H1 (cell line): Measurements from ENCODE around the gene PROZ. TPM values are rescaled to one million over a fixed set of nuclear protein-coding genes. Genes with fewer than 3 reads are reported as not detected.

Source experiments
- CTCF ChIA-PET: fragments of 300-600 bp; sonication (Branson Sonifier 250); formaldehyde crosslinking; loops from one replicate; lab custom pipeline; 2021; ENCODE audit not compliant: partially characterized antibody; lab: Charles Lee
- POLR2A ChIA-PET: fragments of 300-600 bp; sonication (Branson Sonifier 250); formaldehyde crosslinking; loops from one replicate; lab custom pipeline; 2021; ENCODE audit warnings: inconsistent platforms; ENCODE audit not compliant: partially characterized antibody; lab: Charles Lee
- DNase-seq, 2 experiments: peaks; one replicate each; pipeline versions ENCODE4 v3.0.0 to v3.0.0-alpha.2; 2010 to 2022; ENCODE audit warnings: low spot score in 2 of 2, low read depth in 1 of 2, mixed read lengths in 1 of 2
- FAIRE-seq: peaks from 2 replicates; lab custom pipeline; 2011; peaks lifted over from hg19 to GRCh38; lab: Jason Lieb, UNC
- H2AFZ ChIP-seq: 2 replicates; pipeline ENCODE4 v1.8.1; 2012; ENCODE audit warnings: low read length, inconsistent platforms
- H2AK5ac ChIP-seq: 2 replicates; pipeline ENCODE4 v1.6.1; 2013; ENCODE audit warnings: low read depth, low read length
- H2BK120ac ChIP-seq: replicated peaks from 2 replicates; pipeline ENCODE3; 2013; ENCODE audit warnings: low read depth, low read length, inconsistent platforms
- H2BK12ac ChIP-seq: 2 replicates; pipeline ENCODE4 v1.6.1; 2013; ENCODE audit warnings: low read depth, low read length
- H2BK15ac ChIP-seq: 2 replicates; pipeline ENCODE4 v1.6.1; 2013; ENCODE audit warnings: low read length
- H2BK20ac ChIP-seq: 2 replicates; pipeline ENCODE4 v1.6.1; 2013; ENCODE audit warnings: low read length
- H2BK5ac ChIP-seq: 2 replicates; pipeline ENCODE4 v1.6.1; 2013; ENCODE audit warnings: low read depth, low read length
- H3K14ac ChIP-seq: 2 replicates; pipeline ENCODE4 v1.6.1; 2013; ENCODE audit warnings: inconsistent platforms; ENCODE audit not compliant: insufficient read length
- H3K18ac ChIP-seq: 2 replicates; pipeline ENCODE4 v1.6.1; 2013; ENCODE audit warnings: low read length; ENCODE audit errors: extremely low read depth
- H3K23ac ChIP-seq: 2 replicates; pipeline ENCODE4 v1.6.1; 2013; ENCODE audit warnings: inconsistent platforms; ENCODE audit not compliant: insufficient read length
- H3K23me2 ChIP-seq: 2 replicates; pipeline ENCODE4 v1.6.1; 2013; ENCODE audit warnings: low read depth, low read length
- H3K27ac ChIP-seq: 2 replicates; pipeline ENCODE4 v1.6.1; 2011; ENCODE audit warnings: low read depth, low read length, inconsistent platforms
- H3K27me3 ChIP-seq, 4 experiments: replicated peaks in 1 of 4; 1 replicate in 1 of 4; 2 replicates in 3 of 4; pipeline versions ENCODE4 v1.6.1 to v1.8.1; 2011 to 2013; ENCODE audit warnings: low read length in 3 of 4, mild to moderate bottlenecking in 3 of 4, inconsistent platforms in 2 of 4, mixed read lengths in 2 of 4, moderate library complexity in 1 of 4; ENCODE audit not compliant: control insufficient read depth in 3 of 4, insufficient read depth in 3 of 4; ENCODE audit errors: extremely low read depth in 1 of 4
- H3K36me3 ChIP-seq, 4 experiments: 2 replicates each; pipeline versions ENCODE4 v1.6.1 to v1.8.1; 2011 to 2013; ENCODE audit warnings: mild to moderate bottlenecking in 4 of 4, low read length in 3 of 4, moderate library complexity in 2 of 4, control low read depth in 1 of 4, inconsistent platforms in 1 of 4; ENCODE audit not compliant: insufficient read depth in 4 of 4, control insufficient read depth in 2 of 4
- H3K4ac ChIP-seq: replicated peaks from 2 replicates; pipeline ENCODE3; 2013; ENCODE audit warnings: low read length, low read depth, mixed read lengths, inconsistent platforms; ENCODE audit not compliant: insufficient read length
- H3K4me1 ChIP-seq, 4 experiments: replicated peaks in 1 of 4; 1 replicate in 1 of 4; 2 replicates in 3 of 4; pipeline versions ENCODE4 v1.6.1 to v1.8.1; 2011 to 2013; ENCODE audit warnings: low read length in 3 of 4, inconsistent platforms in 2 of 4, mixed read lengths in 1 of 4; ENCODE audit not compliant: insufficient read depth in 4 of 4, control insufficient read depth in 3 of 4
- H3K4me2 ChIP-seq, 2 experiments: 2 replicates each; pipeline versions ENCODE4 v1.6.1 to v1.8.1; 2011 to 2013; ENCODE audit warnings: low read depth in 2 of 2, low read length in 2 of 2, control low read depth in 1 of 2, inconsistent platforms in 1 of 2, mild to moderate bottlenecking in 1 of 2; ENCODE audit not compliant: insufficient read depth in 1 of 2
- H3K4me3 ChIP-seq, 4 experiments: fragments of 200-600, 300-600 bp in 1 of 4; sonication (generic), shearing (Covaris generic), sonication (Bioruptor Twin) in 1 of 4; 2 replicates each; pipeline versions ENCODE4 v1.5.1 to v1.8.1; 2011 to 2016; ENCODE audit warnings: low read length in 4 of 4, low read depth in 3 of 4, control low read depth in 2 of 4, inconsistent platforms in 2 of 4, mild to moderate bottlenecking in 2 of 4, mixed read lengths in 1 of 4, moderate library complexity in 1 of 4; ENCODE audit not compliant: insufficient read depth in 2 of 4; ENCODE audit errors: extremely low read depth in 1 of 4
- H3K56ac ChIP-seq: replicated peaks from 2 replicates; pipeline ENCODE3; 2013; ENCODE audit warnings: low read depth, mild to moderate bottlenecking, mixed read lengths, low read length, inconsistent platforms; ENCODE audit not compliant: insufficient read length
- H3K79me1 ChIP-seq: 2 replicates; pipeline ENCODE4 v1.6.1; 2013; ENCODE audit warnings: low read depth, low read length, control low read depth
- H3K79me2 ChIP-seq, 2 experiments: 2 replicates each; pipeline versions ENCODE4 v1.6.1 to v1.8.1; 2012 to 2013; ENCODE audit warnings: low read length in 2 of 2, mild to moderate bottlenecking in 2 of 2, inconsistent platforms in 1 of 2; ENCODE audit not compliant: insufficient read depth in 2 of 2, control insufficient read depth in 1 of 2
- H3K9ac ChIP-seq, 4 experiments: replicated peaks in 1 of 4; 1 replicate in 1 of 4; 2 replicates in 3 of 4; pipeline versions ENCODE4 v1.6.1 to v1.8.1; 2011 to 2013; ENCODE audit warnings: low read depth in 3 of 4, low read length in 3 of 4, control low read depth in 2 of 4, mild to moderate bottlenecking in 2 of 4, moderate library complexity in 2 of 4, inconsistent platforms in 1 of 4; ENCODE audit errors: extremely low read depth in 1 of 4
- H3K9me3 ChIP-seq, 2 experiments: 2 replicates each; pipeline versions ENCODE4 v1.6.1 to v1.8.1; 2012 to 2013; ENCODE audit warnings: mild to moderate bottlenecking in 2 of 2, moderate library complexity in 2 of 2, control low read depth in 1 of 2, inconsistent platforms in 1 of 2, low read depth in 1 of 2, low read length in 1 of 2, mixed read lengths in 1 of 2; ENCODE audit not compliant: insufficient read depth in 2 of 2
- H4K20me1 ChIP-seq, 2 experiments: replicated peaks in 1 of 2; 2 replicates each; pipeline versions ENCODE3 to v1.8.1; 2011 to 2013; ENCODE audit warnings: inconsistent platforms in 2 of 2, low read length in 2 of 2, mild to moderate bottlenecking in 1 of 2; ENCODE audit not compliant: insufficient read depth in 2 of 2, control insufficient read depth in 1 of 2
- H4K5ac ChIP-seq: 2 replicates; pipeline ENCODE4 v1.6.1; 2013; ENCODE audit warnings: low read length, low read depth, mixed read lengths, inconsistent platforms; ENCODE audit not compliant: insufficient read length
- H4K8ac ChIP-seq: 2 replicates; pipeline ENCODE4 v1.8.0; 2013; ENCODE audit warnings: mild to moderate bottlenecking, moderate library complexity, low read length, inconsistent platforms; ENCODE audit not compliant: insufficient read depth; ENCODE audit errors: extremely low read depth
- H4K91ac ChIP-seq: replicated peaks from 2 replicates; pipeline ENCODE3; 2013; ENCODE audit warnings: low read length, mixed read lengths, inconsistent platforms; ENCODE audit not compliant: insufficient read length
- BRCA1 ChIP-seq: IDR thresholded peaks from 2 replicates; pipeline ENCODE4 v1.6.1; 2012; ENCODE audit warnings: low read depth, low read length, improper control_type of control experiment
- CREB1 ChIP-seq: IDR thresholded peaks from 2 replicates; pipeline ENCODE4 v1.6.1; 2012; ENCODE audit warnings: inconsistent platforms
- YY1 ChIP-seq: IDR thresholded peaks from 2 replicates; pipeline ENCODE4 v1.6.1; 2011; ENCODE audit warnings: low read depth, mild to moderate bottlenecking, low read length
- WGBS, 2 experiments: shearing (Covaris generic) in 1 of 2; methylation state at CpG; one replicate each; pipeline versions ENCODE4 v1.1.6 to v1.1.7; 2013 to 2015; ENCODE audit warnings: low lambda C conversion rate in 2 of 2, mixed read lengths in 2 of 2, inconsistent platforms in 1 of 2, low coverage in 1 of 2, missing lambda C conversion rate in 1 of 2; ENCODE audit not compliant: insufficient replicate concordance in 2 of 2, insufficient coverage in 1 of 2, insufficient read length in 1 of 2; ENCODE audit errors: extremely low coverage in 1 of 2, missing lambda C conversion rate in 1 of 2; 5-methylcytosine and 5-hydroxymethylcytosine counted together
- polyA plus RNA-seq, 7 experiments: library from polyadenylated mRNA; depleted of rRNA in 3 of 7; stranded (reverse) in 5 of 7; unstranded in 2 of 7; fragments of >200 nt in 5 of 7; fragments of 200-250 nt in 2 of 7; gene quantifications; 1 replicate in 5 of 7; 2 replicates in 1 of 7; 4 replicates in 1 of 7; pipeline versions ENCODE4 v1.2.1 to v1.2.3, GENCODE V29; 2011 to 2013; ENCODE audit warnings: missing spikeins in 2 of 7, mixed read lengths in 2 of 7
- total RNA-seq: library from RNA; stranded (reverse); fragmentation: NEBNext Ultra II Directional; extraction: Animal tissue kit (Norgen Biotek cat#: 25700); gene quantifications from 2 replicates; pipeline ENCODE4 v1.2.1, GENCODE V29; 2021

Gene PROZ
- total and polyA plus RNA-seq, 2 of the 8 experiments (the other 6 are each of a cell fraction or from before 2014, with no cell fraction given), result not detected

DNA sequence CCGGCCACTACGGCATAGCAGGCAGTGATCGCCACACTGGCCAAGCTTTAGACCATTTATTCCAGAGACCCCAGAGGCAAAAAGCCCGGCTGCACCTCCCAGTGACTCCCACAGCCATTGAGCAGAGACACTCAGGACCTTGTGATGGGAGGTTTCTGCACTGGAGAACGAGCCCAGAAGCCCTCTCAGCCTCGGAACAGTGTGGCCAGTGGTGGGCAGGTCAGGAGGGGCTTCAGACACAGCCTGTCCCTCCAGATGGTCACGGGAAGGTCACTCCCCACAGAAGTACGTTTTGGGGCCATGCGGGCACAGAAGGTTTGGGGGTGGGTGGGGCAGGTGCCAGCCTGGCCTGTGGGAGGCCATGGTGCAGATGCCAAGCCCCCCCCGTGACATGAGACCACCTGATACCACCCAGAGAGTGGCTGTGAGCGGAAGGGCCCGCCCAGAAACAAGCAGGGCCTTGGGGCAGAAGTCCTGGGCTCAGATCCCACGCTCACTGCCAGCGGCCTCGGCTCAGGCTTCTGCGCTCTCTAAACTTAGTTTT is 36.4 kb upstream of the PROZ start:
- Histone ChIP-seq H3K18ac (no peak overlapping the region), H3K27me3 (no peaks in the 10 kb centered on the region; a peak in 2 of 7 replicates), H3K9ac (no peak overlapping the region), H3K4me2 (no peak overlapping the region; a peak in 1 of 4 replicates), H2BK15ac (peak overlapping the region; percentile 81; the same call in 1 of the 2 replicates), H2BK12ac (peak overlapping the region; percentile 27; the same call in 1 of the 2 replicates), H4K20me1 (peaks cover 0 to 4% of the 10 kb centered on the region in 2 experiments), H4K8ac (peak overlapping the region; percentile 32; the same call in 1 of the 2 replicates), H3K79me1 (no peaks in the 10 kb centered on the region), H2AK5ac (no peak overlapping the region), H3K23me2 (no peaks in the 10 kb centered on the region), H2BK20ac (no peak overlapping the region), H3K56ac (no peak overlapping the region), H4K5ac (no peak overlapping the region), H3K4ac (peak overlapping the region; percentile 59), H2AFZ (no peak overlapping the region), H3K9me3 (no peaks in the 10 kb centered on the region), H3K27ac (no peak overlapping the region), H3K4me3 (no peak overlapping the region), H2BK5ac (no peak overlapping the region; the same call in 1 of the 2 replicates), H3K14ac (no peak overlapping the region), H4K91ac (no peak overlapping the region), H3K4me1 (peaks cover 0 to 10% (median 8%) of the 10 kb centered on the region in 4 experiments; a peak in 5 of 7 replicates), H3K79me2 (no peaks in the 10 kb centered on the region), H3K23ac (no peak overlapping the region), H3K36me3 (no peaks in the 10 kb centered on the region; a peak in 1 of 8 replicates), H2BK120ac (no peak overlapping the region)
- ChIA-PET CTCF (interaction anchor here (1.4 to 2.0 kb wide), 4 partner anchors 10 to 95 kb away, joined by 4 to 8 read pairs (median 6); no protein-coding TSS in a partner anchor), POLR2A (interaction anchor here (2.0 kb wide), 1 partner anchor 12 kb away, joined by 6 read pairs; no protein-coding TSS in a partner anchor)
- FAIRE-seq, result no peak
- WGBS, 2 experiments, result 91% methylated on average over 16 of the region's 16 CpGs; no CpG with 5 or more reads in 1 of the 2 experiments
- DNase-seq, result no peak
- no peak for TF ChIP-seq BRCA1
- TF ChIP-seq YY1, result no peak
- no peak for TF ChIP-seq CREB1
